ENCODE data around the gene PALMD.

PALMD gene, protein sequence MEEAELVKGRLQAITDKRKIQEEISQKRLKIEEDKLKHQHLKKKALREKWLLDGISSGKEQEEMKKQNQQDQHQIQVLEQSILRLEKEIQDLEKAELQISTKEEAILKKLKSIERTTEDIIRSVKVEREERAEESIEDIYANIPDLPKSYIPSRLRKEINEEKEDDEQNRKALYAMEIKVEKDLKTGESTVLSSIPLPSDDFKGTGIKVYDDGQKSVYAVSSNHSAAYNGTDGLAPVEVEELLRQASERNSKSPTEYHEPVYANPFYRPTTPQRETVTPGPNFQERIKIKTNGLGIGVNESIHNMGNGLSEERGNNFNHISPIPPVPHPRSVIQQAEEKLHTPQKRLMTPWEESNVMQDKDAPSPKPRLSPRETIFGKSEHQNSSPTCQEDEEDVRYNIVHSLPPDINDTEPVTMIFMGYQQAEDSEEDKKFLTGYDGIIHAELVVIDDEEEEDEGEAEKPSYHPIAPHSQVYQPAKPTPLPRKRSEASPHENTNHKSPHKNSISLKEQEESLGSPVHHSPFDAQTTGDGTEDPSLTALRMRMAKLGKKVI

DNA sequence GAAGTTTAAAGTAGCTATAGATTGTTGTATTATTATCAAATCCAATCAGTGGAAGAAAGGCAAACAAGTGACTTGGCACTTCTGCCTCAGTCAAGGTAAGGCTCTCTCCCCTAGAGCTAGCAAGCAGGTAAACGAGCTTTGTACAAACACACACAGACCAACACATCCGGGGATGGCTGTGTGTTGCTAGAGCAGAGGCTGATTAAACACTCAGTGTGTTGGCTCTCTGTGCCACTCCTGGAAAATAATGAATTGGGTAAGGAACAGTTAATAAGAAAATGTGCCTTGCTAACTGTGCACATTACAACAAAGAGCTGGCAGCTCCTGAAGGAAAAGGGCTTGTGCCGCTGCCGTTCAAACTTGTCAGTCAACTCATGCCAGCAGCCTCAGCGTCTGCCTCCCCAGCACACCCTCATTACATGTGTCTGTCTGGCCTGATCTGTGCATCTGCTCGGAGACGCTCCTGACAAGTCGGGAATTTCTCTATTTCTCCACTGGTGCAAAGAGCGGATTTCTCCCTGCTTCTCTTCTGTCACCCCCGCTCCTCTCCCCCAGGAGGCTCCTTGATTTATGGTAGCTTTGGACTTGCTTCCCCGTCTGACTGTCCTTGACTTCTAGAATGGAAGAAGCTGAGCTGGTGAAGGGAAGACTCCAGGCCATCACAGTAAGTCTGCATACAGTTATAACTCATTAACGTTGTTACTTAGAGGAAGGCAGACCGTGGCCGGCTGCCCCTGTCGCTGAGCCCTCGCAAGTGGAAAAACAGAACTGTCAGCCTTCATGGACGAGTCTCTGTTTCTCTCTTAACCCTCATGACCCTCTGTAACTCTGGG is at the start of gene PALMD:
PALMD (plus strand) TSS at position 415 of the 833 bp plus-strand sequence; CDS start at position 620, 205 bp downstream.
- intact Hi-C loops (cut with DNase I): no loop called here
- DNase-seq: peak in 6 of 10 donors; percentile 5 to 87 (median 38)

DNA sequence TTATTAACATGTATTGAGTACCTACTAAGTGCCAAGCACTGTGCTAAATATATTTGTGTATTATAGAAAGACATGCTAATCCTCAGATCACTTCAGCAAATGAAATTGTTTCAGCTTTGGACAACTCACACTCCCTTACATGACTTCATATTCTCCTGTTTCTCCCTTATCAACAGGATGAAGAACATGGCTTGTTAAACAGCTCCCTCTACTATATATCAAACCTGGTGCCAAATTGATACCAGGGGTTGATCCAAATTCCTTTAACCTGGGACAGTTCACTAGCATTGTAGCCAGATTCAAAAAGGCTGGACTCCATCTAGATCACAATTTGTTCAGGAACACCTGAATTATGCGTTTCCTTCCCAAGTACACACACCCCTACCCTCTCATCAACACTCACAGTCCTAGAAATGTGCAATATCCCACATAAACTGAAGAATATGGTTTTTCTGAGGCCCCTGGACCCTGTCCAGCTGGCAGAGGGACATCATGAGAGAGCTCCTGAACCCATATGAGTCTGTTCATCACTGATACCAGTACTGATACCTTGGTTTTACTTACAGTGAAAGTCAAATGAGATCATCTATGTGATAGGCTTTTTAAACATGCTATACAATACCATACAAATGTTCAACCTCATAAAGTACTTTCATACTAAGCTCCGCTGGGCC is 47.0 kb upstream of the PALMD start:
- DNase-seq: no peak
- intact Hi-C loops (cut with DNase I): no loop called here

DNA sequence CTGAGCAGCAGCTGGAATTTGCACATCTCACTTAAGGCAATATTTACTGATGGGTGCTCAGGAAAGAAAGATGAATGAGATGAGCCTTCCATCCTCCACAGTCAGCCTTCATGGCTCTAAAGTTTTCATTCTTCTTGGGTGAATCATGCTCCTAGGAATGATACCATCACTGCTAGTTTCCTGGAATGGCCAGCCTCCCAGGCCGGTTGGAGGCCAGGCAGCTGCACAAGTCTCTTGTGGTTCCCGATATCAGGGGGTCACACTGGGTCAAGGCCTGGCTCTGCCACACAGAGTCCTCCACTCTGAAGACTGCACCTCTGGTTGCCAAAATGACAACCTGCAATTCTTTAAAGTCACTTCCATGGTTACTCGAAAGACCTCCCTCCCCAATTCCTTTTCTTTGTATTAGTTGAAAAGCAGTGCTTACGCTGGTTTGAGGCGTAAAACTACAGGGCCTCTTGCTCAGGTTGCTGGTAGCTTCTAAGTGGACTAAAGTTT is 46.2 kb upstream of the PALMD start:
- intact Hi-C loops (cut with DNase I): no loop called here
- no peak for DNase-seq

DNA sequence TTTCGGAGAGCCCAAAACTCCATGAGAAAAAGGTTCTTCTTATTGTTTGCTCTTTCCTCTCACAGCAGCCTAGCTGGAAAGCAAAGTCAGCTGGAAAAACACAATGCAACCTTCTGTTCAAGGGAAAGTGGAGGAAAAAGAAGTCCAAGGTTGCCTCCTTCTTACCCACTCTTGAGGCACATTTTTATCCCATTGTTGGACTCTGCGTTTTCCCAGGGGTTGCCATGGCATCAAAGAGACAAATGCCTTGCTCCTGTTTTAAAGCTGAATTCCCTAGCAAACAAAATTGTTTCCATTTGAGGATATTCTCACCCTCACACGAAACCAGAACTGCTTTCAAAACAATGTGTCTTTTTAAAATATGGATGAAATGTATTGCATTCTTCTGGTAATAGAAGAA is 45.1 kb upstream of the PALMD start:
- intact Hi-C loops (cut with DNase I): no loop called here
- no peak for DNase-seq

DNA sequence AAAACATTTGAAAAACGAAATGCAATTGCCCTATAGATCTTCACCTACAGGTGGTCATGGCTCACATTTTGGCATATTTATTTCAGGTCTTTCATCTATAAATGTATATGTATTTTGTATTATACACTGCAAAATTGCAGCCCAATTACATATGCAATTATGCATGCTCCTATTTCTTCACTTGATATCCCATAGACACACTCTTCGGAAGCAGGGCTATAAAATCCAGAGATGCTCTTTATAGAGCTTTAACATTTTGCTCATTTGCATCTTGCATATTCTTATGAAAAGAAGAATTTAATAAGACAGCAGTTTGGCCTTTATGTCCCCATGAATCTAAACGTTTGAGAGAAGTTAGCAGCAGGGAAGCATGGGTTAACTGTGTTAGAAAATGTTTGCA is 44.7 kb upstream of the PALMD start:
- no peak for DNase-seq
- intact Hi-C loops (cut with DNase I): no loop called here

DNA sequence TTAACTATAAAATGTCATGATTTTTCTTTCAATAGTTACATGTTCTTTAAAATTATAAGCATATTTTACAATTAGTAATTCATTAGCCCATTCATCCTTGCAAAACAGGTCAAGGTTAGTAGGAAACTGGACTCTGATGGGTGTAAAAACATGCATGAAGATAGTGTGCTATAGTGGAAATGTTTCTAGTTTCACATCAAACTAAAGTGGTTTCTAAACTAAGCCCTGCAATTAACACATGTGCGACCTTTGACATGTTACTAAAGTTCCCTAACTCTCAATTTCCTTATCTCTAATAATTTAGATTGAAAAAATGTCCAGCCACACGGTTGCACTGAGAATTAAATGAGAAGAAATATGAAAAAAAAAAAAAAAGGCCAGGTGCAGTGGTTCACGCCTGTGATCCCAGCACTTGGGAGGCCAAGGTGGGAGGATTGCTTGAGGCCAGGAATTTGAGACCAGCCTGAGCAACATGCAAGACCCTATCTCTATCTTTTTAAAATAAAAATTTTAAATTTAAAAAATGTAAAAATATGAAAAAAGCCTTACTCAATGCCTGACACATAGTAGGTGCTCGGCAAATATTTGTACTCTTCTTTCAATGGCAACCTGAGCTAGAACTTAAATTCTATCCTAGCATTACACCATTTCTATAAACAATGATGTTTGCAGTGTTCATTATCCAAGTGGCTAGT is 44.1 kb upstream of the PALMD start:
- no peak for DNase-seq
- intact Hi-C loops (cut with DNase I): no loop called here

DNA sequence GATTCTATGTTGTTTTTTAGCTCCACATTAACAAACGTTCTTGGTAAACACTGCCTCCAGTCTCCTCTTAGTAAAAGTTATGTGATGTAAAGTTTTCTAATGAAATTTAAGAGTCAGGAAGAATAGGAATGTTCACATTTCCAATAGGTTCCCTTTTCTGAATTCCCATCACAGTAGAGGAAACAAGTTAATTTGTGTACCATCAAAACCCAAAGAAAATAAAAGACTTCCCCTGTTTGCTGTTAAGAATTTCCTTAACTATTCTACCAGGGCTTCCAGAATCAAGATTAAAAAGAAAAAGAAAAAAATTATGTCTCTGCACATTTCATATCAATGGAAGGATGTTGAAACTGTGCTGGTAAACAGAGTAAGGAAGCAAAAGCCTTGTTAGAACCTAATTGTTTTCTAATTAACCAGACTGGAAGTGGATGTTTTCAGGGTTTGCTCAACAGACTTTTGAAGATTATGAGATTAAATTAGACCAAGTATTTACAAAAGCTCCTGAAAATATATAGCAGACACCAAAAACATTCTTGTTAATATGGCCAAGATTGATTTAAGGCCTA is 43.4 kb upstream of the PALMD start:
- DNase-seq: no peak
- intact Hi-C loops (cut with DNase I): no loop called here

DNA sequence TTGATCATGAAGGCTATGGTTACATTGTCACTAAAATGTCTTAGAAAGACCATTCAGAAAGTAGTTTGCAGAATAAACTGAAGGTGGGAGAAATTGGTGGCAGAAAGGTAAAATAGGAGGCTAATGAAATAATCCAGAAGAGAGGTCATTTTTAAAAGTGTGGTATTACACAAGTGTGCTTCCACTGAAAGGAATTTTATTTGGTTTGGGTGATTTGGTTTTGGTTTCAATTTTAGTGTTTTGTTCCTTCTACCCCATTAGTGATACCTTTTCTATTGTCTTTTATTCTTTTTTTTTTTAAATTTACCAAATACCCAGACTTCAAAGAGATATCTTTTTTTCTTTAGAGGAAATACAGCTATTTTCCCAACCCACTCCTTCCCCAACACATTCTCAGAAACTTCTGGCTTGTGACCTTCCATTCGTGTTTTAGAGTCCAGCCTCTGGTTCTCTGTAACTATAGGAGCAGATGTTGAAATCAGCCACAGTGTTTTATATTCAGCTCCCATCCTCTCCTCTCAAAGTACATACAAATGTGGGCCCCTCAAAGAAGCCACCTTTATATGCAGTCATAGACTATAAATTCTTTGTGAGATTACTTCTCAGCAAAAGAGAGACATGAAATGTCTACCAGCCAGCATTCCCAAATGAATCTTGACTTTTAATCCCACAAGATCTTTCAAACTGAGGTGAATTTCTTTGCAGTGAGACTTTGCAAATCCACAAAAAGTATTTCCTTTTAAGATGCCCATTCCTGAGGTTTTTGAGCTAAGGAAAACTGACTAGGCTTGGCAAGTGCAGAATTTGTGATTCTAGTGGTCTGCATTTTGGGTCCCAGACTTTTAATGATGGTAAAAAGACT is 42.0 kb upstream of the PALMD start:
- intact Hi-C loops (cut with DNase I): no loop called here
- no peak for DNase-seq

DNA sequence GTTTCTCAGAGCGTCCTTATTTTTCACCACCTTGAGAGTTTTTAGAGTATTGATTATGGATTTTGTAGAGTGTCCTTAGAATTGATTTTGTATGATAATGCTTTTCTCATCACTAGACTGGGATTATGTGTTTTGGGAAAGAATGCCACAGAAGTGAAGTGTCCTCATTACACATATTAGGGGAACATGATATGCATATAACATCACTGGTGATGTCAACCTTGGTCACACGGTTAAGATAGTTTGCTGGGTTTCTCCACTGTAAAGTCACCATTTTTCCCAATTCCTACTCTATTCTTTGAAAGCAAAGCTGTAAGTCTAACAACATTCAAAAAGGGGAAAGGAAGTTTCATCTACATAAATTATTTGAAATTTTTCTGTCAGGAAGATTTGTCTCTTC is 39.6 kb upstream of the PALMD start:
- intact Hi-C loops (cut with DNase I): no loop called here
- DNase-seq: no peak

DNA sequence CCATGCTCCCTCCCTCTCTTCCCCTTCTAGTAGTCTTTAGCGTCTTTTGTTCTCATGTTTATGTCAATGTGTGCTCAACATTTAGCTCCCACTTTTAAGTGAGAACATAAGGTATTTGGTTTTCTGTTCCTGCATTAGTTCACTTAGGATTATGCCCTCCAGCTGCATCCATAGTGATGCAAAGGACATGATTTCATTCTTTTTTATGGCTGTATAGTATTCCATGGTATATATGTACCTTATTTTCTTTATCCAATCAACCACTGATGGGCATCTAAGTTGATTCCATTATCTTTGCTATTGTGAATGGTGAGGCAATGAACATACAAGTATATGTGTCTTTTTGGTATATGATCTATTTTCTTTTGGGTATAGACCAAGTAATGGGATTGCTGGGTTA is 38.3 kb upstream of the PALMD start:
- intact Hi-C loops (cut with DNase I): no loop called here
- no peak for DNase-seq

DNA sequence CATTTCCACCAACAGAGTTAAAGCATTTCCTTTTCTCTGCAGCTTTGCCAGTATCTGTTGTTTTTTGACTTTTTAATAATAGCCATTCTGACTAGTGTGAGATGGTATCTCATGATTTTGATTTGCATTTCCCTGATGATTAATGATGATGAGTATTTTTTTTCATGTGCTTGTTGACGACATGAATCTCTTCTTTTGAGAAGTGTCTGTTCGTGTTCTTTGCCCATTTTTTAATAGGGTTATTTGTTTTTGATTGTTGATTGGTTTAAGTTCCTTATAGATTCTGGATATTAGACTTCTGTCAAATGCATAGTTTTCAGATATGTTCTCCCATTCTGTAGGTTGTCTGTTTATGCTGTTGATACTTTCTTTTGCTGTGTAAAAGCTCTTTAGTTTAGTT is 37.9 kb upstream of the PALMD start:
- intact Hi-C loops (cut with DNase I): no loop called here
- DNase-seq: no peak

DNA sequence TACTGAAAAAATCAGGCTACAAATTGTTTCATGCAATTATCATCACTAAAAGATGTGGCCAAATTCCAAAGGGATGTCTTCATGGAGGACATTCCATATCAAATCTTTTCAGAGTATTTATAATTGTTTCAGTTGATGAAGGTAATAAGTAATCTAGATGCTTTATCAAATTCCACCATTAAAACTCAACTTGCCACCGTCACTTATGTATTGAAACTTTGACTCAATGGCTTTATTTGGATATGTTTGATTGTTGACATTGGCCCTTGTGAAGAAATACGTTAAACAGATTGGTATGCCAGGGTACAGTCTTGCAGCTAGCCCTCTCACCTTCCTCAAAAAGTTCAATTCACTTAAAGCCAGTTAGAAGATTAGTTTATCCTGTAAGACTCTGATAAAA is 32.2 kb upstream of the PALMD start:
- intact Hi-C loops (cut with DNase I): no loop called here
- DNase-seq: no peak

DNA sequence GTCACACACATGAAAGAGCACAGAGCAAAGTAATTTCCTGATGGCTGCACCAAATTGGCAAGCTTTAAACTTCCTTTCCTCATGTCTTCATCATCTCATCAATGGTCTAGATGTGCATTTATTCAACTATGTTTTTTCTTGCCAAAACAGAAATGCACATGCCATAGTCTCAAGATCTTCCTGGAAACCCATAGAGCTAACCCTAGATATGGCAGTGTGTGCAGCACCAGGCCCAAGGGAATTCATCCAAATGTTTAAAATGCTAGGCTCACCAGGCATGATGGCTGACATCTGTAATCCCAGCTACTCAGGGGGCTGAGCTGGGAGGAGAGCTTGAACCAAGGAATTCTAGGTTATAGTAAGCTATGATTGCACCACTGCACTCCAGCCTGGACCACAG is 31.2 kb upstream of the PALMD start:
- no peak for DNase-seq
- intact Hi-C loops (cut with DNase I): no loop called here

DNA sequence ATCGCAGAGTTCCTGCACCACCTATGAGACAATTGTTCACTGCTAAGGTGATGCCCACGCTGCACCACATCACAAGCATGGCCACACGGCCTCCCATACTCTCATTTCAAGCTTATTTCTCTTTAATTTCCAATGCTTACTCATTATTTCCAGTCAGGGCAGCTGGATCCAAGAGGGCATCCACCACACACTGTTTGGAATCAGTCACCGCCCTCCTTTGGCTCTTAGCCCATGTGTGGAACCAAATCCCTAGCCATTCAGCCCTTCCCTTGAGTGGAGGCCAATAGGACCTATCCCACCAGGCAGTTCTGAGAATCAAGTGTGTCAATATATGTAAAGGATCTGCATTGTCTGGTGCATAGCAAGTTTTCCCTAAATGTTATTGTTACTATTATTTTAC is 26.3 kb upstream of the PALMD start:
- intact Hi-C loops (cut with DNase I): no loop called here
- no peak for DNase-seq

DNA sequence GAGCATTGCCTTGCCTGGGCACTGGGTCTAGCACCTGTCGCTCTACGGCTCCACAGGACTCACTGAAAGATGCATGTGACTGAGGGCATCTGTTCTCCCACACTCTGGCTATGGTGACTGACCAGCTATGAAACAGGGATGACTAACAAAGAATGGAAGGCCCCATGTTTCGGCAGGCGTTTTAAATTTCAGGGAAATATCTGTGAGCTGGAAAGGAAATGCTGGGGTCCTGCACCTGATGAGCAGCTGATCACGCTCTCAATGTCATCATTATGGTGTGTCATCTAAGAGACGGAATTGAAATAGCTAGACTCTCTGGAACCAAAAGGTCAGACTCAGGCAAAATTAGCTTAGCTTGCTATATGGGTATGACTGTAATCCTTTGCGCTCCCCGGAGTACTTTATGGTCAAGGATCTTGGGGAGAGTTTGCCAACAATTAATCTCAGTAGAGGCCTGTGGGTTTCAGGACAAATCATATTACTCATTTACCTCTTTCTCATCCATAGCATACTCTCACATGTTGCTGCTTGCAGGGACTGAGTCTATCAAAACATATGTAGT is 24.5 kb upstream of the PALMD start:
- no peak for DNase-seq
- intact Hi-C loops (cut with DNase I): no loop called here

DNA sequence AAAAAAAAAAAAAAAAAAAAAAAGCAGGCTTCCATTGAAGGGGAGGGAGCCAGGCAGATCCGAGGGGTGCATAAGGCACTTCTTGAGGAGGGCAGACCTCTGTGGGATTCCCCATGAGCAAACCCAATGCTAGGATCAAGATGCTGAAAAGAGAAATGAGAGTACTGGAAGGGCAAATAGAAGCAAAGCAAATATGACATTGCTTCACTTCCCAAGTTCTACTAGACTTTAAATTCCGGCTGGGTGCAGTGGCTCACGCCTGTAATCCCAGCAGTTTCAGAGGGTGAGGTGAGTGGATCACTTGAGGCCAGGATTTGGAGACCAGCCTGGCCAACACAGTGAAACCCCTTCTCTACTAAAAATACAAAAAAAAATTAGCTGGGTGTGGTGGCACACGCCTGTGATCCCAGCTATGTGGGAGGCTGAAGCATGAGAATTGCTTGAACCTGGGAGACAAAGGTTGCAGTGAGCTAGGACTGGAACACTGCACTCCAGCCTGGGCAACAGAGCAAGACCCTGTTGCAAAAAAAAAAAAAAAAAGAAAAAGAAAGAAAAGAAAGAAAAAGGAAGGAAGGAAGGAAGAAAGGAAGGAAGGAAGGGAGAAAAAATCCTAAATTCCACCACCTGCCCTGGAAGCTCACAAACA is 23.1 kb upstream of the PALMD start:
- no peak for DNase-seq
- intact Hi-C loops (cut with DNase I): no loop called here

DNA sequence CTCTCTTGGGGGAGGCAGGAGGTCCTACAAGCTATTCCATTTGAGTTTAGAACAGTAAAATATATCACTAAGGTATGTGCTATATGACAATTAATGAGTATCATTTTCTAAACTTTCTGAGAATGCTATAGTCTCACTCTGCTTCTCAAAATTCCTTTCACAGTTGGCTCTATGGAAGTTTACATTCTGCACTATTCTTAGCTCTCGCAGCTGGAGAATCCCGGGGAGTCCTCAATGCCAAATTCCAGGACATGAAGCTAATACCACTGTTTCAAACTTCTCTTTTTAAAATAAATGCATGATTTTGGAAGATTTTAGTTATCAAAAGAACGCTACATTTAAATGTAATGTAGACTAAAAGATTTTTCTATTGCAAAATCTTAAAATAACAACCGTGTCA is 22.4 kb upstream of the PALMD start:
- DNase-seq: no peak
- intact Hi-C loops (cut with DNase I): no loop called here

DNA sequence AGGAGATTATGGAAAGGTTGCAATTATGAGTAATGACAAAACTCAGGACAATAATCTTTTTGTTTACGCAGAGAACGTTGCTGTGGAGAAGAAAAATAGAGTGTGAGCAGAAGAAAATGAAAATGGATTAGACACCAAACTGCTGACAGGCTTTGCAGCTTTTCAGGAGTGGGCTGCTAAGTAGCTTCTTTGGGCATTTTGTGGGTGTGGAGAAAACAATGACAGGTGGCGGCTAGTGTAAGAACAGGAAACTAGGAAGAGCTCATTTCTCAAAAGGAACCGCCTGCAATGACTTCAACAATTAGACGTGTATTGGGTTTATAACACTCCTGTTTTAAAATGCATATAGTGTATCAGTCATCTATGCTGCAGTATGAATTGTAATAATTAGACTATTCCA is 18.3 kb upstream of the PALMD start:
- intact Hi-C loops (cut with DNase I): no loop called here
- no peak for DNase-seq

Data from posterior cingulate gyrus (tissue), 11 donors.